Measurements from ENCODE around the gene GAB1. TPM values are rescaled to one million over a fixed set of nuclear protein-coding genes. Genes with fewer than 3 reads are reported as not detected.

Gene GAB1
- total RNA-seq, 1 donor from 2014 or later = 33.2 TPM

- peak overlapping the region; percentile 93 for H3K27ac Mint-ChIP-seq (ENCODE audit: unreplicated experiment)
- peak overlapping the region; percentile 97 for H3K4me3 Mint-ChIP-seq (ENCODE audit: unreplicated experiment)
- H3K9me3 Mint-ChIP-seq (ENCODE audit: low read depth) = no peaks in the 10 kb centered on the region
- peaks cover 32% of the 10 kb centered on the region for H3K4me1 Mint-ChIP-seq (ENCODE audit: low read depth)
- no peak for TF ChIP-seq CTCF (IDR thresholded peaks at IDR 0.05)
- H3K36me3 Mint-ChIP-seq (ENCODE audit: low read depth) = no peaks in the 10 kb centered on the region
- peak; percentile 97 for DNase-seq (ENCODE audit: low spot score)
- no peaks in the 10 kb centered on the region for H3K27me3 Mint-ChIP-seq (ENCODE audit: low read depth)
Measured at GRCh38 chr4:143335979-143336780, 496 bp upstream of the GAB1 start.

- peak; percentile 38 for TF ChIP-seq CTCF (IDR thresholded peaks at IDR 0.05)
- H3K27ac Mint-ChIP-seq (ENCODE audit: unreplicated experiment) = peak overlapping the region; percentile 90
- no peaks in the 10 kb centered on the region for H3K9me3 Mint-ChIP-seq (ENCODE audit: low read depth)
- DNase-seq (ENCODE audit: low spot score) = no peak
- no peaks in the 10 kb centered on the region for H3K27me3 Mint-ChIP-seq (ENCODE audit: low read depth)
- H3K4me1 Mint-ChIP-seq (ENCODE audit: low read depth) = peaks cover 38% of the 10 kb centered on the region
- H3K36me3 Mint-ChIP-seq (ENCODE audit: low read depth) = no peaks in the 10 kb centered on the region
- H3K4me3 Mint-ChIP-seq (ENCODE audit: unreplicated experiment) = peak overlapping the region; percentile 97
Measured at GRCh38 chr4:143337600-143338287, 1.1 kb downstream of the GAB1 start.

- no peaks in the 10 kb centered on the region for H3K9me3 Mint-ChIP-seq (ENCODE audit: low read depth)
- no peak for TF ChIP-seq CTCF (IDR thresholded peaks at IDR 0.05)
- no peaks in the 10 kb centered on the region for H3K27me3 Mint-ChIP-seq (ENCODE audit: low read depth)
- H3K4me3 Mint-ChIP-seq (ENCODE audit: unreplicated experiment) = peak overlapping the region; percentile 97
- H3K36me3 Mint-ChIP-seq (ENCODE audit: low read depth) = no peaks in the 10 kb centered on the region
- DNase-seq (ENCODE audit: low spot score) = no peak
- peaks cover 42% of the 10 kb centered on the region for H3K4me1 Mint-ChIP-seq (ENCODE audit: low read depth)
- no peak overlapping the region for H3K27ac Mint-ChIP-seq (ENCODE audit: unreplicated experiment)
Measured at GRCh38 chr4:143338313-143338712, 1.6 kb downstream of the GAB1 start.

GRCh38 chr4:143339497-143339896, 2.8 kb downstream of the GAB1 start:
- Mint-ChIP-seq H3K9me3 (ENCODE audit: low read depth) (no peaks in the 10 kb centered on the region), H3K27ac (ENCODE audit: unreplicated experiment) (no peak overlapping the region), H3K36me3 (ENCODE audit: low read depth) (no peaks in the 10 kb centered on the region), H3K4me1 (ENCODE audit: low read depth) (peaks cover 54% of the 10 kb centered on the region), H3K27me3 (ENCODE audit: low read depth) (no peaks in the 10 kb centered on the region), H3K4me3 (ENCODE audit: unreplicated experiment) (peak overlapping the region; percentile 11)
- TF ChIP-seq CTCF (IDR thresholded peaks at IDR 0.05) = no peak
- DNase-seq (ENCODE audit: low spot score) = no peak

GRCh38 chr4:143341186-143341755, 4.6 kb downstream of the GAB1 start:
- H3K27me3 Mint-ChIP-seq (ENCODE audit: low read depth) = no peaks in the 10 kb centered on the region
- no peak for TF ChIP-seq CTCF (IDR thresholded peaks at IDR 0.05)
- H3K9me3 Mint-ChIP-seq (ENCODE audit: low read depth) = no peaks in the 10 kb centered on the region
- H3K27ac Mint-ChIP-seq (ENCODE audit: unreplicated experiment) = no peak overlapping the region
- H3K4me1 Mint-ChIP-seq (ENCODE audit: low read depth) = peaks cover 66% of the 10 kb centered on the region
- H3K36me3 Mint-ChIP-seq (ENCODE audit: low read depth) = no peaks in the 10 kb centered on the region
- no peak for DNase-seq (ENCODE audit: low spot score)
- no peak overlapping the region for H3K4me3 Mint-ChIP-seq (ENCODE audit: unreplicated experiment)
